H1 (cell line): Measurements from ENCODE around the gene PBX3. TPM values are rescaled to one million over a fixed set of nuclear protein-coding genes. Genes with fewer than 3 reads are reported as not detected.

ENCODE experiments used
- CBX5 ChIP-seq: fragments of 300-800, 300-1000 bp; sonication (generic); IDR thresholded peaks from 2 replicates; pipeline ENCODE4 v1.7.1; 2016; ENCODE audit warnings: antibody characterized with exemption, low read length, low read depth
- HDAC6 ChIP-seq: IDR thresholded peaks from one replicate; pipeline ENCODE4 v1.7.1; 2012; ENCODE audit warnings: low read depth, mild to moderate bottlenecking, inconsistent platforms, low read length, moderate library complexity
- POLR2A ChIP-seq, 2 experiments: IDR thresholded peaks; 1 replicate in 1 of 2; 2 replicates in 1 of 2; pipeline ENCODE4 v1.6.1; 2011; ENCODE audit warnings: low read depth in 2 of 2, low read length in 2 of 2, mild to moderate bottlenecking in 2 of 2; ENCODE audit errors: control extremely low read depth in 1 of 2
- SIRT6 ChIP-seq: IDR thresholded peaks from one replicate; pipeline ENCODE4 v1.7.1; 2012; ENCODE audit warnings: low read length, inconsistent platforms
- polyA plus RNA-seq, 7 experiments: library from polyadenylated mRNA; depleted of rRNA in 3 of 7; stranded (reverse) in 5 of 7; unstranded in 2 of 7; fragments of >200 nt in 5 of 7; fragments of 200-250 nt in 2 of 7; gene quantifications; 1 replicate in 5 of 7; 2 replicates in 1 of 7; 4 replicates in 1 of 7; pipeline versions ENCODE4 v1.2.1 to v1.2.3, GENCODE V29; 2011 to 2013; ENCODE audit warnings: missing spikeins in 2 of 7, mixed read lengths in 2 of 7
- total RNA-seq: library from RNA; stranded (reverse); fragmentation: NEBNext Ultra II Directional; extraction: Animal tissue kit (Norgen Biotek cat#: 25700); gene quantifications from 2 replicates; pipeline ENCODE4 v1.2.1, GENCODE V29; 2021

The PBX3 gene
- total and polyA plus RNA-seq, 2 of the 8 experiments (the other 6 are each of a cell fraction or from before 2014, with no cell fraction given): 22.7 to 44.3 TPM

DNA sequence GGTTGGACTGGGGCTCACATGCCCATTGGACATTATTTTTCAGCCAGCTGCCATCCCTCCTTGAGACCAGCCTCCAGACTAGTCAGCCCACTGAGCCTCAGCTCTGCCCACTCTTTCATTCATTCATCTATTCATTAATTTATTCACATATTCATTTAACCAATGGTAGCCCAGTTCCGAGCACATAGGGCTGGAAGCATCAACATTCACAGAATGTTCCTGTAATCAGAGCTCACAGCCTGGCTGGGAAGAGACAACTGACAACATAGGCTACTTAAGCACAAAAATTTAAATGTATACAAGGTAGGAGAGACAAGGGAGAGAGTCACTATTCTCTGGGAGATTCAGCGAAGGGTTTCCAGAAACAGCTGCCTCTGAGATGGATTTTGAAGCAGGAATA lies 17.0 kb upstream of the PBX3 start (continued):
- TF ChIP-seq SIRT6: no peak
- no peak for TF ChIP-seq CBX5
- TF ChIP-seq POLR2A (IDR thresholded peaks at IDR 0.05; ENCODE audit: control extremely low read depth in 1 of 2, low read depth in 2 of 2, low read length in 2 of 2): no peak
- TF ChIP-seq HDAC6: no peak
- TF ChIP-seq, all 59 proteins: peak for 0
